MM.1S (cell line): ENCODE data around the gene BABAM1.

Source experiments
- DNase-seq: peaks from one replicate; pipeline ENCODE4 v3.0.0-alpha.2; 2015
- H2AFZ ChIP-seq: fragments of 300-600 bp; sonication (generic); 2 replicates; pipeline ENCODE4 v1.6.0; 2016; ENCODE audit warnings: antibody characterized with exemption, low read length
- H3F3A ChIP-seq: fragments of 300-600 bp; sonication (generic); 2 replicates; pipeline ENCODE4 v1.6.1; 2016; ENCODE audit warnings: mild to moderate bottlenecking, antibody characterized with exemption, low read length, moderate library complexity, mixed read lengths; ENCODE audit not compliant: insufficient read depth
- H3K27ac ChIP-seq: fragments of 300-600 bp; sonication (generic); 2 replicates; pipeline ENCODE4 v1.5.1; 2016; ENCODE audit warnings: mild to moderate bottlenecking, low read length
- H3K27me3 ChIP-seq: fragments of 300-600 bp; sonication (generic); replicated peaks from 2 replicates; pipeline ENCODE4 v1.6.0; 2016; ENCODE audit warnings: low read length; ENCODE audit not compliant: insufficient read depth
- H3K36me3 ChIP-seq: fragments of 300-600 bp; sonication (generic); replicated peaks from 2 replicates; pipeline ENCODE4 v1.6.1; 2016; ENCODE audit warnings: mild to moderate bottlenecking, low read length, mixed read lengths; ENCODE audit not compliant: insufficient read depth
- H3K4me1 ChIP-seq: fragments of 300-600 bp; sonication (generic); 2 replicates; pipeline ENCODE4 v1.6.1; 2016; ENCODE audit warnings: low read length, mixed read lengths
- H3K4me2 ChIP-seq: fragments of 300-600 bp; sonication (generic); 2 replicates; pipeline ENCODE4 v1.6.0; 2016; ENCODE audit warnings: low read depth, low read length
- H3K4me3 ChIP-seq: fragments of 300-600 bp; sonication (generic); 2 replicates; pipeline ENCODE4 v1.5.1; 2016; ENCODE audit warnings: low read length, mixed read lengths
- H3K79me2 ChIP-seq: fragments of 300-600 bp; sonication (generic); 2 replicates; pipeline ENCODE4 v1.6.1; 2016; ENCODE audit warnings: mixed run types, low read length, mixed read lengths
- H3K9ac ChIP-seq: fragments of 300-600 bp; sonication (generic); 2 replicates; pipeline ENCODE4 v1.6.1; 2016; ENCODE audit warnings: low read length, mixed read lengths
- H3K9me2 ChIP-seq: fragments of 300-600 bp; sonication (generic); replicated peaks from 2 replicates; pipeline ENCODE4 v1.6.1; 2016; ENCODE audit warnings: mild to moderate bottlenecking, low read length, mixed read lengths; ENCODE audit not compliant: insufficient read depth
- H3K9me3 ChIP-seq: fragments of 300-600 bp; sonication (generic); replicated peaks from 2 replicates; pipeline ENCODE4 v1.6.1; 2016; ENCODE audit warnings: mild to moderate bottlenecking, low read length, mixed read lengths; ENCODE audit not compliant: insufficient read depth
- H4K20me1 ChIP-seq: fragments of 300-600 bp; sonication (generic); 2 replicates; pipeline ENCODE4 v1.6.1; 2016; ENCODE audit warnings: mild to moderate bottlenecking, low read length, moderate library complexity, mixed read lengths; ENCODE audit not compliant: insufficient read depth
- CTCF ChIP-seq: fragments of 300-600 bp; sonication (generic); IDR thresholded peaks from 2 replicates; pipeline ENCODE4 v1.5.1; 2016; ENCODE audit warnings: antibody characterized with exemption, low read length, mixed read lengths
- EZH2 ChIP-seq: fragments of 300-600 bp; sonication (generic); optimal IDR thresholded peaks from 2 replicates; pipeline ENCODE3; 2017; ENCODE audit warnings: low read depth, mild to moderate bottlenecking, antibody characterized with exemption, low read length, mixed read lengths
- EZH2phosphoT487 ChIP-seq: fragments of 300-600 bp; sonication (generic); IDR thresholded peaks from 2 replicates; pipeline ENCODE4 v1.6.1; 2018; ENCODE audit warnings: antibody characterized with exemption, low read length

Gene BABAM1

GRCh38 chr19:17263712-17264640 lies 3.3 kb upstream of the BABAM1 start:
- Histone ChIP-seq H3K9me3 (no peaks in the 10 kb centered on the region), H3K79me2 (peaks cover 16% of the 10 kb centered on the region), H4K20me1 (no peaks in the 10 kb centered on the region), H3K36me3 (no peaks in the 10 kb centered on the region), H3K4me3 (no peak overlapping the region), H3K27me3 (no peaks in the 10 kb centered on the region; the same call in 1 of the 2 replicates), H3K4me2 (no peak overlapping the region), H3K4me1 (peaks cover 5% of the 10 kb centered on the region; the same call in 1 of the 2 replicates), H3K9me2 (no peaks in the 10 kb centered on the region), H2AFZ (no peak overlapping the region), H3K9ac (no peak overlapping the region), H3F3A (peaks cover 8% of the 10 kb centered on the region; the same call in 1 of the 2 replicates), H3K27ac (no peak overlapping the region)
- no peak for DNase-seq
- TF ChIP-seq EZH2, result no peak
- TF ChIP-seq EZH2phosphoT487, result no peak
- TF ChIP-seq CTCF, result no peak

GRCh38 chr19:17264641-17264979 lies 2.6 kb upstream of the BABAM1 start, which contains the start of gene USHBP1:
Gene USHBP1, minus strand, starts transcription at chr19:17264745. Its CDS starts 446 bp downstream, at chr19:17264299.
- Histone ChIP-seq H4K20me1 (no peaks in the 10 kb centered on the region), H2AFZ (no peak within 1 kb of the TSS), H3K27ac (no peak within 1 kb of the TSS), H3K79me2 (peaks cover 18% of the 10 kb centered on the region), H3K36me3 (no peaks in the 10 kb centered on the region), H3F3A (peaks cover 8% of the 10 kb centered on the region; the same call in 1 of the 2 replicates), H3K9me3 (no peaks in the 10 kb centered on the region), H3K9me2 (no peaks in the 10 kb centered on the region), H3K27me3 (no peaks in the 10 kb centered on the region), H3K9ac (no peak within 1 kb of the TSS), H3K4me2 (no peak within 1 kb of the TSS), H3K4me3 (no peak within 1 kb of the TSS), H3K4me1 (peaks cover 5% of the 10 kb centered on the region; the same call in 1 of the 2 replicates)
- no peak for TF ChIP-seq EZH2
- TF ChIP-seq EZH2phosphoT487, result no peak
- no peak for TF ChIP-seq CTCF
- DNase-seq, result no peak

DNA sequence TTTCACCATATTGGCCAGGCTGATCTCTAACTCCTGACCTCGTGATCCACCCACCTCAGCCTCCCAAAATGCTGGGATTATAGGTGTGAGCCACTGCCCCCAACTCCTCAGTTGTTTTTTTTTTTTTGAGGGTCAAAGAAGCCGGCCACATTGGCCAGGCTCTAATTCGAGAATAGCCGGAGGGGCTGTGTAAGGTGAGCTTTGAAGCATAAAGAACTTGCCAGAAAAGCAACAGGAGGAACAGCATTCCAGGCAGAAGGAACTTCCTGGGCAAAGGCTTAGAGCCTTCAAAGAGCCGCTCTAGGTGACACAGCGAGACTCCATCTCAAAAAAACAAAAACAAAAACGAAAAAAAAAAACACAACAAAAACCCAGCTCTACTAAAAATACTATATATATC lies 1.2 kb upstream of the BABAM1 start:
- H3K36me3 ChIP-seq, result no peaks in the 10 kb centered on the region
- H3K4me2 ChIP-seq, result peak overlapping the region; percentile 57; the same call in 1 of the 2 replicates
- H2AFZ ChIP-seq, result peak overlapping the region; percentile 77; the same call in 1 of the 2 replicates
- peak overlapping the region; percentile 62; the same call in 1 of the 2 replicates for H3K9ac ChIP-seq
- peaks cover 8% of the 10 kb centered on the region; the same call in 1 of the 2 replicates for H3F3A ChIP-seq
- peaks cover 18% of the 10 kb centered on the region for H3K79me2 ChIP-seq
- H3K4me1 ChIP-seq, result peaks cover 5% of the 10 kb centered on the region; the same call in 1 of the 2 replicates
- no peaks in the 10 kb centered on the region for H3K27me3 ChIP-seq
- H3K4me3 ChIP-seq, result peak overlapping the region; percentile 18; the same call in 1 of the 2 replicates
- no peaks in the 10 kb centered on the region for H3K9me2 ChIP-seq
- H3K27ac ChIP-seq, result peak overlapping the region; percentile 86; the same call in 1 of the 2 replicates
- TF ChIP-seq EZH2phosphoT487, result no peak
- no peak for TF ChIP-seq CTCF
- no peaks in the 10 kb centered on the region for H4K20me1 ChIP-seq
- no peaks in the 10 kb centered on the region for H3K9me3 ChIP-seq
- DNase-seq, result no peak
